GM03348 (cell line): Measurements from ENCODE around the gene CD164L2.
"Not testable (repeated sequence)": the region's sequence is repeated elsewhere in the genome, so short reads cannot be mapped to it uniquely, and the experiment has no call there.

Source experiments
- DNase-seq: peaks from one replicate; pipeline ENCODE4 v3.0.0; 2012; ENCODE audit warnings: low spot score

CD164L2 gene

GRCh38 chr1:27384797-27385196 lies 1.7 kb upstream of the CD164L2 start:
- not testable (repeated sequence) for DNase-seq

- no peak for DNase-seq
These were observed 528 bp upstream of the CD164L2 start for GRCh38 chr1:27383661-27384060.

- DNase-seq: no peak
These were observed 967 bp downstream of the CD164L2 start for GRCh38 chr1:27381969-27382762.

- no peak for DNase-seq
These were observed 2.1 kb downstream of the CD164L2 start for GRCh38 chr1:27380766-27381733.

GRCh38 chr1:27380224-27380623 lies 2.9 kb downstream of the CD164L2 start:
- DNase-seq: peak; percentile 41

GRCh38 chr1:27379564-27380122 lies 3.5 kb downstream of the CD164L2 start:
- no peak for DNase-seq

GRCh38 chr1:27377760-27378495 lies 5.2 kb downstream of the CD164L2 start:
- DNase-seq: no peak

GRCh38 chr1:27374362-27375086 lies 8.6 kb downstream of the CD164L2 start, which contains the start of gene FCN3:
Gene FCN3 (minus strand): TSS chr1:27374824. CDS start chr1:27374818, 6 bp downstream.
- DNase-seq: no peak

GRCh38 chr1:27372808-27373690 lies 10.1 kb downstream of the CD164L2 start:
- no peak for DNase-seq

GRCh38 chr1:27372022-27372807 lies 10.9 kb downstream of the CD164L2 start:
- DNase-seq: no peak

GRCh38 chr1:27368869-27369582 lies 14.1 kb downstream of the CD164L2 start:
- no peak for DNase-seq

- no peak for DNase-seq
These were observed 15.9 kb downstream of the CD164L2 start for GRCh38 chr1:27367160-27367650.

GRCh38 chr1:27366411-27367159 lies 16.5 kb downstream of the CD164L2 start, which contains the start of gene MAP3K6:
Gene MAP3K6 (minus strand): TSS chr1:27366961. CDS start chr1:27366597, 364 bp downstream.
- peak; percentile 93 for DNase-seq

- peak; percentile 89 for DNase-seq
These were observed 17.1 kb downstream of the CD164L2 start for GRCh38 chr1:27366113-27366410.

GRCh38 chr1:27365372-27366112 lies 17.6 kb downstream of the CD164L2 start:
- peak; percentile 97 for DNase-seq

GRCh38 chr1:27364696-27365371 lies 18.3 kb downstream of the CD164L2 start:
- no peak for DNase-seq
